GM21526 (cell line): ENCODE measurements around the gene SHANK2.

Source experiments
- ATAC-seq: cut with Tn5 transposase; IDR thresholded peaks from one replicate; pipeline ENCODE4 v1.9.1; 2021; ENCODE audit warnings: moderate library complexity; ENCODE audit not compliant: unreplicated experiment, low FRiP score

Gene SHANK2

GRCh38 chr11:71223671-71224660 lies 28.4 kb downstream of the SHANK2 start:
- ATAC-seq: no peak

GRCh38 chr11:71223081-71223405 lies 29.3 kb downstream of the SHANK2 start:
- no peak for ATAC-seq

- no peak for ATAC-seq
Measured at GRCh38 chr11:71222318-71223080, 29.9 kb downstream of the SHANK2 start.

DNA sequence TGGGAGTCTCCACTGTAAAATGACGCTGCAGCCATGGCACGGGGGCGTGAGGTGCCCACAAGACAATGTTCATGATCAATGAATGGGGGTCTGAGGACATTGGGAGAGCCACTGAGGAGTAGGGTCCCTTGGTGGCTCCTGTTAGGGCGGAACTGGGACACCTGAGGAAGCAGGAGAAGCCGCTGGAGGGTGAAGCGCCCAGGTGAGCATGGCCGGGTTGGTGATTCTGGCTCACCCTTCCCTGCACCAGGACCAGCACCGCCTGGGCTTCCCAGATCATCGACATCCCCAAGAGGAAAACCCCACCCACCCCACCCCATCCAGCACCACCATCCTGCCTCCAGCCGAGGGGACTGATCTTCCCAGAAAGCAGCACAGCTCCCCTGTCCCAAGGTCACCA lies 30.6 kb downstream of the SHANK2 start:
- no peak for ATAC-seq

GRCh38 chr11:71221201-71221600 lies 31.2 kb downstream of the SHANK2 start:
- no peak for ATAC-seq

DNA sequence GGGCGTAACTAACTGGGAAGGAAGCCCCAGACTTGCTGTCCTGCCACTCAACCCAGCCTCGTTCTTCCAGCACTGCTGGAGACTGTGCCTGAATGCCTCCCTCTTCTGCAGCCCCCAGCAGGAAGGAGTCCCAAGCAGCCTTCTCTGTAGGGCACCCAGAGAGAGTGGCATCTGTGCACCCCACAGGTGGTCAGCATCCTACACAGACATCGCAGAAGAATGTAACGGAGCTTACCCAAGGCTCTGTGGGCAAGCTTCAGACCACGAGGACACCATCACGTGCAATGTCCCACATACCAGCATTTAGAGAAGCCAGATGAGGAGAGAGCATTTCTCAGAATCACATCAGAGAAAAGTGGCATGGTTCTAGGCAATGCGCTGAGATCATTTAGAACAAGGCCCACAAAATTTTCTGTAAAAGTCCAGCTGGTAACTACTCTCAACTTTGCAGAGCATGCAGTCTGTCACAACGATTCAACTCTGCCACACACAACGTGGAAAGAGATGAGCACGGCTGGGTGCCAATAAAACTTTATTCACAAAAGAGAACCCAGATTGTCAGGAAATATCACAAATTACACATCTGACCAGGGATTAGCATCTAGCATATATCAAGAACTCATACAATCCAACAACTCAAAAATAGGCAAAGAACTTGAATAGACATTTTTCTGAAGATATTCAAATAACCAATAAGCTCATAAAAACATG lies 33.4 kb downstream of the SHANK2 start:
- ATAC-seq: no peak

GRCh38 chr11:71215425-71215965 lies 36.9 kb downstream of the SHANK2 start:
- no peak for ATAC-seq

GRCh38 chr11:71214553-71215424 lies 37.6 kb downstream of the SHANK2 start:
- ATAC-seq: no peak

GRCh38 chr11:71213696-71214552 lies 38.5 kb downstream of the SHANK2 start:
- no peak for ATAC-seq

GRCh38 chr11:71212871-71213559 lies 39.4 kb downstream of the SHANK2 start:
- ATAC-seq: no peak

GRCh38 chr11:71211631-71212030 lies 40.7 kb downstream of the SHANK2 start:
- no peak for ATAC-seq

GRCh38 chr11:71210861-71211260 lies 41.5 kb downstream of the SHANK2 start:
- ATAC-seq: no peak

DNA sequence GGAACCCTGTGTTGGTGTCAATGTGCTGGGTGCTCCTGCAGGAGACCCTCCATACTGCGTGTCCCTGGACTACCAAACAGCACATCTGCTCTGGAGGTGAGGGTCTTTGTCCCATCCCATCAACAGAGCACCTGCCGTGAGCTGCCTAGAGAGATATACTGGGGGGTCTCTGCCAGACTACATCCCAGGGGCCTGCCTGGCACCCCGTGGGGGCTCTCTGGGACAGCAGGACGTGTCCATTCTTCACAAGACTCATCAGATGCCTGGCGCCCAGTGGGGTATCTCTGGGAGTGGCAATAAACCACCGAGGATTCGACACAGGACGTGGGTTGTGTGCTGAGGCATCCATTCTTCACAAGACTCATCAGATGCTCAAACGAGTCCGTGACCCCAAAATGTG lies 42.7 kb downstream of the SHANK2 start:
- ATAC-seq: no peak

GRCh38 chr11:71209181-71209580 lies 43.2 kb downstream of the SHANK2 start:
- ATAC-seq: no peak

GRCh38 chr11:71208011-71208774 lies 44.2 kb downstream of the SHANK2 start:
- ATAC-seq: no peak

DNA sequence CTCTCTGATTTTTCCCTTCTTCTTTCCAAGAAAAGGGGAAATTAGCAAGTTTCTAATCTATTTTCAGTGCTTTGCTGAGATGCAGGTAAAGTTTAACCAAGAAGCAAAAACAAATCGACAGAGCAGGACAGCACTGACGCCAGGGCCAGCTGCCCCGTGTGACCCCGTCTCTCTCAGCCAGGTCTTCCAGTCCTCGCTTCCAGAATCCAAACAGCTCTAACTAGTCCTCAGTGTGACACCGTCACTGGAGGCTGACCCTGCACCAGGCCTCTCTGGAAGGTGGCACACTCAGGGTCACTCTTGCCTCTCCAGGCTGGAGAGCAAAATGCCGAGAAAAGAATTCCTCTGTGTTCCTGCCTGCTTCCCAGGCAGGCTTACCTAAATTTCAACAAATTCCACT lies 44.8 kb downstream of the SHANK2 start:
- no peak for ATAC-seq

DNA sequence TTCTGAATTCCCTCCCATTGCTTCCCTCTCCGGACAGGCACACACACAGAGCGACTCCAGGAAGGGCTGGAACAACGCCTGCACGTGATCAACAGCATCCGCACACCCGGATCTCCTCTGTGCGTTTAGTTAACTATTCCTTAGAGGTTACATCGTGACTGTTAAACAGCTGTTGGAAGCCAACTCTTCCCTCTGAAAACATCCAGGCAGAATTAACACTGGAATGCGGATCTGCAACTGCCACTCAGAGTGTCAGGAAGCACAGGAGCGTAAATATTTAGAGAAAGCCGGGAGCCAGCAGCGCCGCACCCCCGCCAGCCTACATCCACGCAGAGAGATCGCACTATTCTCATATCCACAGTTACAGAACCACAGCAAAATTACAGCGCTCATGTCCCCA lies 46.2 kb downstream of the SHANK2 start:
- ATAC-seq: no peak
